Measurements from ENCODE around the gene PNMT.

PNMT gene

GRCh38 chr17:39624313-39624712 is 43.9 kb upstream of the PNMT start:
- H3K4me3 ChIP-seq (ENCODE audit: low read length), result no peak overlapping the region
- DNase-seq (ENCODE audit: low read depth), result no peak
- TF ChIP-seq CTCF (conservative IDR thresholded peaks at IDR 0.05; ENCODE audit: low read depth, low read length), result no peak

GRCh38 chr17:39625198-39625785 is 43.0 kb upstream of the PNMT start:
- no peak overlapping the region for H3K4me3 ChIP-seq (ENCODE audit: low read length)
- no peak for TF ChIP-seq CTCF (conservative IDR thresholded peaks at IDR 0.05; ENCODE audit: low read depth, low read length)
- DNase-seq (ENCODE audit: low read depth), result no peak

GRCh38 chr17:39626171-39627046 is 41.8 kb upstream of the PNMT start, which contains the start of gene PPP1R1B:
Gene PPP1R1B (plus strand): TSS chr17:39626952. CDS start chr17:39627393, 441 bp downstream.
- no peak for DNase-seq (ENCODE audit: low read depth)
- H3K4me3 ChIP-seq (ENCODE audit: low read length), result peak within 1 kb of the TSS; percentile 26
- TF ChIP-seq CTCF (conservative IDR thresholded peaks at IDR 0.05; ENCODE audit: low read depth, low read length), result no peak

GRCh38 chr17:39627047-39627711 is 41.1 kb upstream of the PNMT start:
- peak overlapping the region; percentile 26 for H3K4me3 ChIP-seq (ENCODE audit: low read length)

GRCh38 chr17:39627712-39628516 is 40.3 kb upstream of the PNMT start:
- DNase-seq (ENCODE audit: low read depth), result no peak
- no peak for TF ChIP-seq CTCF (conservative IDR thresholded peaks at IDR 0.05; ENCODE audit: low read depth, low read length)
- no peak overlapping the region for H3K4me3 ChIP-seq (ENCODE audit: low read length)

More at GRCh38 chr17:39627047-39627711, 41.1 kb upstream of the PNMT start:
- TF ChIP-seq CTCF (conservative IDR thresholded peaks at IDR 0.05; ENCODE audit: low read depth, low read length), result no peak
- DNase-seq (ENCODE audit: low read depth), result no peak

GRCh38 chr17:39628655-39629493 is 39.4 kb upstream of the PNMT start:
- DNase-seq (ENCODE audit: low read depth), result no peak
- TF ChIP-seq CTCF (conservative IDR thresholded peaks at IDR 0.05; ENCODE audit: low read depth, low read length), result no peak
- no peak overlapping the region for H3K4me3 ChIP-seq (ENCODE audit: low read length)

Data from retinal pigment epithelial cell (primary cell).